GM19324 (cell line): ENCODE data around the gene PAPSS2.

ENCODE experiments used
- ATAC-seq: cut with Tn5 transposase; IDR thresholded peaks from one replicate; pipeline ENCODE4 v1.9.1; 2021; ENCODE audit warnings: mild to moderate bottlenecking, moderate library complexity; ENCODE audit not compliant: unreplicated experiment, low FRiP score

PAPSS2 gene

DNA sequence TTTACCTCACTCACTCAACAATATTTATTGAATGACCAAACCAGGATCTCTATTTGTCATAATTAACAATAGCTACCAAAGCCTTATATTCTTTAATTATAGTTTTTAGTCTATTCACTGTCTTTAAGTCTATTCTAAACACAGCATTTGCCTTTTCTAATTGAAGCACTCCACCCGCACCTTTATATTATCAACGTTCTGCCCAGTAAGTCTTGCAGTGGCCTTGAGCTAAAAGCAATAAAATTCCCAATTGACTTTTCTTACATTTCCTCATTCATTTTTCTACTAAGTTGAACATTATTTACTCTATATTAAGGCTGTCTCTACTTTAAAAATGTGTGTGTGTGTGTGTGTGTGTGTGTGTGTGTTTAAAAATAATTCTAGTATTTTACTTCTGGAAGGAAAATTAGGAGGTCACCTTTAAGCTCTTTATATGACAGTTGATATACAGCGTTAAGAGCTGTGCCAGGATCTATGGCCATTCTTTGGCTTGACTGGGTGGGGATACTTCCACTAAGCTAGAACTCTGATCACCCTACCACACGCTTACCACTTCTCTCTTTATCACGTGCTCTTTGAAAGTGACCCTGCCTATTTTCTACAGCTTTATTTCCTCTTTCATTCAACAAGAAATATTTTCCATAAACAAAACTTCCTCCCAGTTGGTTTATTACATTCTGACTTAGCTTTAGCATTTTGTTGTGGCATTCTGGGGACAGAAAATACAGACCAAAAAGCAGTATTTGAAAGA, 8.8 kb downstream of the PAPSS2 start:
- no peak for ATAC-seq

DNA sequence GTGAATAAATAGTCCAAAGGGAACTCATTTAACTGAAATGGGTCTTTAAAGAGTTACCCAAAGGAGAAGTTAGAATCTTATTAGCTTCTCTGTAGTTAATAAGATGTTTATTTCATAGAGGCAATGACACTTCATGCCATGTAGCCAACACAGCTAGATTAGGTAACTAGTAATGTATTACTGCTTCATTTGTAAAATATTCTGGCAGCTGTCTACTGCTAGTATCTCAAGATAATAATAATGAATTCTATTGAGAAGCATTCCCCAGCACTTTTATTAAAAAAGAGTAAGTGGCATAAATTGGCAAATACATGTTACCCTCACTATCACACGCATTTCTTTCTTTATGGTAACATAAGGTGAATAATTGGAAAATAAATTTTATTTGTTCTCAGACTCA, 10.1 kb downstream of the PAPSS2 start:
- ATAC-seq, result no peak

DNA sequence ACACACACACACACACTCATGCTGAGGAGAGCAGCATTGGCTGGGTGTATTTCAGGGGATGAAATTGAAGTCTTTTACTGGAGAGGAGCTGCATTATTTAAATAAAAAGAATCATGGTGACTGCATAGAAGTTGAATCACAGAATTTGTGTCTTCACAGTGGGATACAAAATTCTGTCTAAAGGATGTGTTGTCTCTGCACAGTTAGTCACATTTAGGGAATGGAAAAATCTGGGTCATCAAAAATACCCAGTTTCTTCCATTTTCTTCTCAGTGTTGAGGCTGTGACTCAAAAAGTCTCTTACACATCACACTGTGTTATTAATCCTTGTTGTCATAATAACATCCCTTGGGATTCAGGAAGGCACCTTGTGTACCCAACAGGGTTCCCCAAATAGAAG, 10.9 kb downstream of the PAPSS2 start:
- ATAC-seq, result no peak

DNA sequence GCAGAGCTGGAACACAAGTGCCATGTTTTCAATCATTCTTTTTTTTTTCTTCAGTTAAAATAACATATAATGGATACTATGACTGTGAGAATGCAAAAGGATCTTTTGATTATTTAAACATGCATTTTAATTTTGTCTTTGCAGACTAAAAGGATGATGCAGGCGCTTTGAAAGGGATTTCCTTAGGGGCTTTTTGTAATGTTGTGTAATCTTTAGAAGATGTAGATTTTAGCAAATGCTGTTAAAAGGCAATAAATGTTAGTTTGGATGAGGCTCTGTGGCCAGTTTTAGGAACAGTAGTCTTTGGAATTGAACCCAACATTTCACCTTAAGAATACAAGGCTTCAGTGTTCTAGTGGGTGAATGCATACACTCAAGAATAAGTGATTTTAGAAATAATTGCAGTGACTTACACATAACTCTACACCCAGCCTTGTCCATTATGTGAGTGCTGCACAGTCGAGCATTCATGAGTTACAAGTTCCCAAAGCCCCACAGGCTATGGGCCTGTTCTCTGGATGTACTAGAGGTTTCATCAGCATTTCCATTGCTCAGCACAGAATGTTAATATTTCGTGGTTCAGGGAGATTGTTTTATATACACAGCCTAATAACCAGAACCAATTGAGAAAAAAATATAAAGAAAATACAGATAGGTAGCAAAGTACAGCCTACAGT, 11.6 kb downstream of the PAPSS2 start:
- no peak for ATAC-seq

DNA sequence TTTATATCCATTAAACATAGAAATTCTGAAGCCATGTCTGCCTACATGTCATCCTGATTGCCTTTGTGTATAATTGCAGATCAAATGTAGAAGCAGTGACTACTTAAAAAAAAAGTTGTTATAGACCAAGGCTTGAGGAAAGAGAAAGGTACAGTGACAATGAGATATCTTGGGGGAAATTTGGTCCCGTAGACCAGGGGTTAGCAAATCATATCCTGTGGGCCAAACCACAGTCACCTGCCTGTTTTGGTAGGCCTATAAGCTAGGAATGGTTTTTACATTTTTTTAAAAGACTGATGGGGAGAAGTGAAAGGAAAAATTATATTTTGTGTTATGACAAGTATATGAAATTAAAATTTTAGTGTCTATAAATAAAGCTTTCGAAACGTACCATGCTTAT, 12.9 kb downstream of the PAPSS2 start:
- ATAC-seq, result no peak

DNA sequence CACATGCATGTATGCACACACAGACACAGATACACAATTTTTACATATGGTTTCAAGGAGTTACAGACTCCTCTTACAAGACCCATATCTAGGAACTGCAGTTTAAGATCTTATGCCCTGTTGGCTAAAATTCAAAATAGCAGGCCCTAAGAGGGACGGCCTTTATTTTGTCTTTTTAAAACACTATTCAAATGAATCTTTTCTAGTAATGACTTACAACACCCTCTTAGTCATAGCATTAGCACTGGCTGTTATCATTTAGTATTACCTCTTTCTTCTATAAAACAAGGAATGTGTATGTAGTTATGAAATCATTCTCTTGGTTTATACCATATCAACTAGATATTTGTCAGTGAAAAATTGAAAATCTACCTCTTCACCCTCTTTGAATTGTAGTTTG, 15.3 kb downstream of the PAPSS2 start:
- no peak for ATAC-seq

DNA sequence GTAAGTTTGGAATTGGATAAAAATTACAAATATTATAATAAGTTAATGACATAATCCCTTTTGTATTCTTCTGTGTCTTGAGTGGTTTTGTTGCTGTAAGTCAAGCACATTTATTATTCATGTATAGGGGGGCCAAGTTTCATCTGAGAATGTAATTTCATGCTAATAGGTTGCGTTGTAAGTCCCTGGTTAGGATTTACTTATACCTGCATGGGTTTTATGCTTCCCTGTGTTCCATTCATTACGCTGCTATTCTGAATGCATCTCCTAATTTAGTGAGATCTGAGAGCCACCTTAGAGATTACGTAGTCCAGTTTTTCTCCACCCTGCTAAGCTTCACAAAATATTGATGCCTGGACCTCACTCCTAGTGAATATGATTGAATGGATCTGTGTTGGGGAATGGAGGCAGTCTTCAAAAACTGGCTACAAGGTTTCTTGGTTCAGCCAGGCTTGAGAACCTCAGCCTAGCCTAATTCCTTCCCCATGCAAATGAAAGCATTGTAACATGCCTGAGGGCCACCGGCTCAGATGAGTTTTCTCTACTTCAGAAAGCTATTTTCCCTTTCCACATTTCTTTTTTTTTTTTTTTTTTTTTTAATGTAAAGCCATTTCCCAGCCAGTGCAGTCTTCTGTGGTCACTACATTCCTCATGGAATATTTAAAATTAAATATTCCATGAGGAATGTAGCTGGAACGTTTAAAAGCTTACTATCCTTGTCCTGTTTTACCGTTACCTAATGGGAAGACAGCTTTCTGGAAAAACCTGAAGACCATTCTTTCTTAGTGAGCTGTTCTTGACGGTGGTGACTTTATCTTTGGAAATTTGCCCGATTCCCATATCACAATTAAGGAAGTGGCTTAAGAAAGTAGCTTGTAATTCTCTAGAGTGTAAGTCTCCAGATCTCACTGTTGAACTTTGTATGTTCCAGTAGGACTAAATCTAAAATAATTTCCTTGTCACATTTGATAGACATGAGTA, 16.0 kb downstream of the PAPSS2 start:
- ATAC-seq, result no peak

DNA sequence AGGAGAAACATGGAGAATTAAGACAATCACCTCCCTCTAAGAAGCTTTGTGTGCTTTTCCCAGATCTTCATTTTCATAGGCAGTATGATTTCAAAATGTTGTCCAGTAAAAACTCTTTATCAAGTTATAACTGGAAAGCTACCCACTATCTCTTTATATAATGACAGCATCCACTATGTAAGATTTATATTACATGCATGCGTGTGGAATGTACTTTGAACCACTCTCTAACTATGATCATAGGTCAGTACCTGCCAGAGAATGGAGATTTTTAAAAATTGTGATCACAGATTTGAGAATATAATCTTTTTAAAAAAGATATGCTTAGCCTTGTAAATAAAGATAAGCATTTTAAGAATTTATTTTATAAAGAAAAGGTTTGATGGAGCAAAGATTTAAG, 17.9 kb downstream of the PAPSS2 start:
- no peak for ATAC-seq

DNA sequence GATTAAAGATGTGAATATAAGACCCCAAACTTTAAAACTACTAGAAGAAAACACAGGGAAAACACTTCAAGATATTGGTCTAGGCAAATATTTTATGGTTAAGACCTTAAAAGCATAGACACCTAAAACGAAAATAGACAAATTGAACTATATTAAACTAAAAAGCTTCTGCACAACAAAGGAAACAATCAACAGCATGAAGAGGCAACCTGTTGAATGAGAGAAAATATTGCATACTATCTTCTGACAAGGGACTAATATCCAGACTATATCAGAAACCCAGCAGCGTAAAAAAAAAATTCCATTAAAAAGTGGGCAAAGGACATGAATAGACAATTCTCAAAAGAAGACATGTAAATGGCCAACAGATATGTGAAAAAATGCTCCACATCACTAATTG, 18.6 kb downstream of the PAPSS2 start:
- ATAC-seq, result no peak

DNA sequence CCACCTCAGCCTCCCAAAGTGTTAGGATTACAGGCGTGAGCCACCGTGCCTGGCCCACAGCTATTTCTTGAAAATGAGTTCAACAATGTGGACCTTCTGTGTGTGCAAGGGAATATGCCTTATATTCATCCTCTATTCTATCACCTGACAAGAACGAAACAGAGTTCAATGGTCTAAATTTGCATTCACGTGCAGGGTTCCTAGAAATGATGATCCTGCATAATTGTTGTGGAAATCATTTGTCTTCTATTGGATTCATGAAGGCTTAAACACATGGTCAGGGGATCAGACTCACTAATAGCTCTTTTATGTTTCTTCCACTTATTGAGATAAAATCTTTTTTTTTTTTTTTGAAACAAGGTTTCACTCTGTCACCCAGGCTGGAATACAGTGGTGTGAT, 23.7 kb downstream of the PAPSS2 start:
- ATAC-seq, result no peak

DNA sequence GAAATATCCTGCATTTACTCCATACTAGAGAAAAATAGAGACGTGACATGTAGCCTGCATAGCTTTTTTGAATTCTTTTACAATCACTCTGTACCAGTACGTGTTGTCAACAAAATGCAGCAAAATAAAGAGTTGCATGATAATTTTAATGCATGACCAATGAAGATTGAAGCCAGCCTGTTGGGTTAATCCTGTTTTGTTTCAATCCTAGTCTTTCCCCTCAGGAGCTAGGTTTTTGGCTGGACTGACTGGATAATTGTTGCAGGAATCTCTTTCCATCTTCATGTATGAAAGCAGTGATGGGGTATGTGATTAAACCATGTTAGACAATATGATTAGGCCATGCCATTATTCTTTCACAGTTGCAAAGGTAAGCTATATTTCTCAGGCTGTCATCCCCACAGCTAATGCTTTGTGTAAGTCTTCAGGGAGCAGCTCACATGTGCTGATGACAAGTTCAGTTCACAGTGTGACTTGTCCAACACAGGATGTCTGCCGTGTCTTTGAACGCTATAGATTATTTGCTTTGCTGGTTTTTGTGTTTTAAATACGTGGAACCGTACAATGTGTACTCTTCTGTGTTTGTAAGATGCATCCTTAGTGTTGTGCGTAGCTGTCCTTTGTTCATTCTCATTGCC, 24.4 kb downstream of the PAPSS2 start:
- ATAC-seq, result no peak

DNA sequence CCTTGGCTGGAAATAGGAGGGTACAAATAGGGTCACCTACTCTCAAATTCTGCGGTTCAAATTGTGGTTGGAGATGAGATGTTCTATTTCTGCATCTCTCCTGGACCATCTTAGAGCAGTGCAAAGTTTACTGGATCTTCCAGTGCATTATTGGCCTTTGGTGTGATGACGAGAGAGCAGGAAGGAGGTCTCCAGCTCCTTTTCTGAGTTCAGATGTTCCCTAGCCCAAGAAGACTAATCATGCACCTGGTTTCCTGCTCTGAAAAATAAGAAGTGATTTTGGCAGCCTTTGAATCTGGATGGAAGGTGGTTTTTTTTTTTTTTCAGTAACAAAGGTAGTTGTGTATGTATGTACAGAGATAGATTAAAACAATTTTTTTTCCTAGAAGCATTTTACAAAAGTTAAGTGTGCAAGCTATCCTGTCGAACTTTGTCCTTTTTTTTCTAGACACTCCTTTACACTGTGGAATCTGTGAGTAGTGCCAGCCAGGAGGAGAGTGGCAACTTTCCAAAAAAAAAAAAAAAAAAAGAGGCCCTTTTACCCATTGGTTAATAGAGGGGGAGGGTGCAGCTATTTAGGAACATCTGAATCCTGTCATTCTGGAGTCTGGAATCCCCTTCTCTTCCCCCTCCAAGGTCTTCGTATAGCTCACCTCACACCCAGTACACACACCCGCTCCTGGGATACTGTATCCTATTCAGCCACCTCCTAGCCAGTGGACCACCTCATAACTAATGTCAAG, 26.3 kb downstream of the PAPSS2 start:
- no peak for ATAC-seq

DNA sequence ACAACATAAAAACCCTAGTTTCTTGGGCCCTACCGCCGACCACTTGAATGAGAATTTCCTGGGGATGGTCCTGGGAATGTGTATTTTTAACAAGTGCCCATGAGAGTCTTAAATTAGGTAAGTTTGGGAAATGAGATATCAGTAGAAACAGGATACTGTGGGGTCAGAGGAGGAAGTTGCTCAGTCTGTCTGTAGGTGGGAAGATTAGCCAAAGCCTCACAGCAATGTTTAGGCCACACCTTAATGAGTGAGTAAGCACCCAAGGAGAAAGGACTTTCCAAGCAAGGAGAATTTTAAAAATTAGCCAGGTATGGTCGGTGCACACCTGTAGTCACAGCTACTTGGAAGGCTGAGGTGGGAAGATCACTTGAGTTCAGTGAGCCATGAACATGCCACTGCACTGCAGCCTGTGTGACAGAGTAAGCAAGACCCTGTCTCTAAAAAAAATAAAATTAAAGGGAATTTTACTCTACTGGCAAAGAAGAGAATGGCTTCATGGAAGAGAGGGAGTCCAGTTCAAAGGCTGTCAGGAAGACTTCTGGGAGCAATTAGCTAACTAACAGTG, 31.9 kb downstream of the PAPSS2 start:
- no peak for ATAC-seq

DNA sequence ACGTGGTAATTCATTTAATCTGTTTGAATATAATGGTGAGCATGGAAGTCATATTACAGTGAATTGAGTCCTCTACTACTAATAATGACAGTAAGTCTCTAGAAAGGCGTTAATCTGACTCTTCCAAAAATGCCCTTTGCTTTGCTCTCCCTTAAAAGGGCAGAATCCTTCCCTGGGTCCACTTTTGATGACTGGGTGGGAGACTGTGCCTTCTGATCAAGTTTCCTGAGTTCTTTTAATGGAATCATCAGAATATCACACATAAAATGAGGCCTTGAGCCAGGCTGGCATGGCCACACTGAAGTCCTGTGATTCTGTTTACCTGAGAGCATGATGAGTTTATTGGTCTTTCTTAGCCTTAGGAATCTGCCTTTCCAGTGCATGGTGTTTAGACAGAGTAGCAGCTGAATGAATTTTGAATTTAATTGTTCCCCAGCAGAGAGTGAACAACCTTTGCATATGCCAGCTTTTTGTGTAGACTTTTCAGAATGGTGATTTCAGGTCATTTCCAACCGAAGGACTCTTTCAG, 33.3 kb downstream of the PAPSS2 start:
- ATAC-seq, result no peak

DNA sequence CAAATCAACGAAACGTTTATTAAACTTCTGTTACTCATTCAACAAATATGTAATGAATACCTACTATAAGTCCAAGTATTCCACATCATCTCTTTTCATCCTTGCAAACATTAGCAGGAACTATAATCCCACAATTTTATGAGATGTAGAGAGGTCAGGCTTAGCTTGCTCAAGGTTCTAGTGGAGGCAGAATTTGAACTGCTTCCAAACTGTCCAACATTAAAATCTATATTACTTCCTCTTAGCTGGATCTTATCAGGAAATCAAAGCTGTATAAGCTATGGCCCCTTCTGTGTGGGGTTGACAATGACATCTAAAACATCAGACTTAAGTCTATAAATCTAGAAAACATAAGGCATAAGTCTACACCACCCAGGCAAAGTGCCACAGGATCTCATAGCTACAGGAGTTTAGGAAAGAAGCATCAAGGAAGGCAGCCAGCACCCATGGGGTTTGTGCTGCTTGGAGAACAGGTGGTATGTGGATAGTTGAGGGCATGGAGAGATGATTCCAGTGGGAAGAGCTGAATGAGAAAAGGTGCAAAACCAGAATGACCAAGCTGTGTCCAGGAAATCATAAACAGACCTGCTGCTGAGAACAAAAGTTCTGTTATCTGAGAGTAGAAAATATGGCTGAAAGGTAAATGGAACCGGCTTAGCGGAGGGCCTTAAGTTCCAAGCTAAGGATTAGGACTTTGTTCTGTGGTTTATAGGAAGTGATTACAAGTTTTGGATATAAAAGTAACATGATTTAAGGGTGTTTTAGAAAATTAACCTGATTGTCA, 34.5 kb downstream of the PAPSS2 start:
- no peak for ATAC-seq

DNA sequence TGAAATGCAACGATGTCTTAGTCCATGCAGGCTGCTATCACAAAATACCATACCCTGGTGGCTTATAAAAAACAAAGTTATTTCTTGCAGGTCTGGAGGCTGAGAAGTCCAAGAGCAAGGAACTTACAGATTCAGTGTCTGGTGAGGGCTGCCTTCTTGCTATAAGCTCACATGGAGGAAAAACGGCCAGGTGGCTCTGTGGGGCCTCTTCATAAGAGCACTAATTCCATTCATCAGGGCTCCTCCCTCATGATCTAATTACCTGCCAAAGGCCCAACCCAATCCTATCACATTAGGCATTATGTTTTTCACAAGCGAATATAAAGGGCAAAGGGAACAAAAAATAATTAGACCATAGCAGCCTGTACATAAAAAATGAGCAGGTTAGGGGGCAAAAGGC, 35.4 kb downstream of the PAPSS2 start:
- ATAC-seq, result no peak

DNA sequence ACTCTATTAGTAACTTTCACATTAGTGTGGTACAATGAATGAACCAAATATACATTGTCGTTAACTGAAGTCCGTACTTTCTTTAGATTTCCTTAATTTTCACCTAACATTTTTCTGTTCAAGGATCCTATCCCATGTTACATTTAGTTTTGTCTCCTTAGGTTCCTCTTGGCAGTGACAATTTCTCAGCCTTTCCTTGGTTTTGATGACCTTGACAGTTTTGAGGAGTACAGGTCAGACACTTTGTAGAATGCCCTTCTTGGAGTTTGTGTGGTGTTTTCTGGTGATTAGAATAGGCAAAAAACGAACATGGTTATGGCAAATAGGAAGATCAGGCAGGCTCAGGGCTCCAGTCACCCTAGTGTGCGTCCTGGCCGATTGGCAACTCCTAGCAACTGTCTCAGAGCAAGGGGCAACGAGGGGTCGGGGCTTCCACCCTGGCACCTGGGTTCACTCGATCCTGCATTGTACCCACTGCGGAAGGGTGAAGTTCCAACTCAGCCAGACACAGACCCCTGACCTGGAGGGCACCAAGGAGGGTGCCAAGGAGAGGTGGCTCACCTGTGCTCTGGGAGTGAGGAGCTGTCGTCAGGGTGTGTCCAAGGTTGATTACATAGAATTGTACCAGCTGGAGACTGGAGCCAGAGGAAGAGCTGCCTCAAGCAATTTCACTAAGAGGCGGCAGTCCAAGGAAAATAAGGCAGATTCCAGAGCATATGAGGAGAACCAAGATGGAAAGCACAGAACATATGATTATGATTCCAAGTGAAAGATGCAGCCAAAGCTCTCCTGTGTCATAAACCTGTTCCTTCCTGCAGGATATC, 37.5 kb downstream of the PAPSS2 start:
- no peak for ATAC-seq
